K562 (cell line): Measurements from ENCODE around the gene UCHL5. TPM values are rescaled to one million over a fixed set of nuclear protein-coding genes. Genes with fewer than 3 reads are reported as not detected.

Experiments
- CBX3 ChIP-seq, 2 experiments: IDR thresholded peaks; 1 replicate in 1 of 2; 2 replicates in 1 of 2; pipeline ENCODE4 v1.6.1; 2012; ENCODE audit warnings: inconsistent platforms in 2 of 2, low read length in 2 of 2, borderline replicate concordance in 1 of 2, control low read depth in 1 of 2
- CCNT2 ChIP-seq: IDR thresholded peaks from 2 replicates; pipeline ENCODE4 v1.6.1; 2011; ENCODE audit warnings: borderline replicate concordance, low read depth, mild to moderate bottlenecking, moderate library complexity, mixed read lengths, low read length; ENCODE audit not compliant: insufficient read length; ENCODE audit errors: extremely low read depth
- FOXO4 ChIP-seq: fragments of 450-650 bp; formaldehyde crosslinking; IDR thresholded peaks from 2 replicates; pipeline ENCODE4 v1.4.0; 2020; ENCODE audit warnings: mild to moderate bottlenecking, moderate library complexity
- FUS ChIP-seq: fragments of 200-400 bp; formaldehyde crosslinking; optimal IDR thresholded peaks from 2 replicates; pipeline ENCODE3; 2017; ENCODE audit warnings: low read depth, low read length
- NFE2L1 ChIP-seq: fragments of 450-650 bp; IDR thresholded peaks from 2 replicates; pipeline ENCODE4 v1.6.1; 2016; ENCODE audit warnings: missing genetic modification characterization, low read depth, mild to moderate bottlenecking, missing compliant biosample characterization, moderate library complexity, borderline replicate concordance
- NFXL1 ChIP-seq: fragments of 450-650 bp; formaldehyde crosslinking; IDR thresholded peaks from 2 replicates; pipeline ENCODE4 v1.4.0; 2021; ENCODE audit warnings: mild to moderate bottlenecking
- NR2C2 ChIP-seq, 2 experiments: fragments of 200-800 bp in 1 of 2; sonication (Bioruptor generic) in 1 of 2; sonication (generic) in 1 of 2; formaldehyde crosslinking in 1 of 2; IDR thresholded peaks; 2 replicates each; pipeline versions ENCODE4 v1.6.1 to v1.8.0; 2016 to 2022; ENCODE audit warnings: mild to moderate bottlenecking in 1 of 2, missing compliant biosample characterization in 1 of 2, missing genetic modification characterization in 1 of 2, missing genetic modification reagents in 1 of 2
- PHB2 ChIP-seq: fragments of 450-650 bp; IDR thresholded peaks from 2 replicates; pipeline ENCODE4 v1.6.1; 2017; ENCODE audit warnings: low read depth
- PTRF ChIP-seq: fragments of 450-650 bp; IDR thresholded peaks from 2 replicates; pipeline ENCODE4 v1.6.1; 2016; ENCODE audit warnings: mild to moderate bottlenecking, missing genetic modification characterization, missing compliant biosample characterization
- RBBP5 ChIP-seq: fragments of 200-600 bp; sonication (generic); IDR thresholded peaks from 2 replicates; pipeline ENCODE4 v1.6.1; 2012; ENCODE audit warnings: borderline replicate concordance, mild to moderate bottlenecking, low read length, control low read depth, inconsistent platforms; ENCODE audit not compliant: insufficient read depth, poor library complexity, severe bottlenecking
- SAFB ChIP-seq: fragments of 200-400 bp; formaldehyde crosslinking; IDR thresholded peaks from 2 replicates; pipeline ENCODE4 v1.6.1; 2017; ENCODE audit warnings: low read depth, low read length, borderline replicate concordance
- SAP30 ChIP-seq: fragments of 200-600 bp; sonication (generic); IDR thresholded peaks from 2 replicates; pipeline ENCODE4 v1.6.1; 2012; ENCODE audit warnings: borderline replicate concordance, low read depth, mild to moderate bottlenecking, moderate library complexity, low read length, control low read depth, inconsistent platforms; ENCODE audit not compliant: insufficient read depth, poor library complexity, severe bottlenecking
- SIN3A ChIP-seq, 2 experiments: fragments of 150-350 bp in 1 of 2; IDR thresholded peaks; 2 replicates each; pipeline ENCODE4 v1.6.1; 2011 to 2016; ENCODE audit warnings: borderline replicate concordance in 2 of 2, low read depth in 2 of 2, low read length in 2 of 2, mild to moderate bottlenecking in 2 of 2, moderate library complexity in 2 of 2; ENCODE audit not compliant: control insufficient read depth in 1 of 2
- SMARCA4 ChIP-seq: fragments of 450-650 bp; IDR thresholded peaks from 2 replicates; pipeline ENCODE4 v1.6.1; 2016
- SP2 ChIP-seq: IDR thresholded peaks from 2 replicates; pipeline ENCODE4 v1.6.1; 2011; ENCODE audit warnings: mild to moderate bottlenecking, low read depth, low read length, moderate library complexity; ENCODE audit not compliant: poor library complexity, severe bottlenecking; ENCODE audit errors: extremely low read depth
- XRCC4 ChIP-seq: IDR thresholded peaks from one replicate; pipeline ENCODE4 v1.6.1; 2011; ENCODE audit not compliant: insufficient read depth, insufficient read length; ENCODE audit errors: extremely low read depth
- ZBTB2 ChIP-seq: fragments of 450-650 bp; IDR thresholded peaks from 2 replicates; pipeline ENCODE4 v1.6.1; 2016; ENCODE audit warnings: antibody characterized with exemption
- ZBTB5 ChIP-seq: fragments of 450-650 bp; IDR thresholded peaks from 2 replicates; pipeline ENCODE4 v1.6.1; 2017; ENCODE audit warnings: antibody characterized with exemption
- ZNF133 ChIP-seq: fragments of 250-450 bp; sonication (Bioruptor Pico); IDR thresholded peaks from 2 replicates; pipeline ENCODE4 v1.4.0; 2020; ENCODE audit warnings: mild to moderate bottlenecking
- ZNF174 ChIP-seq: fragments of 250-450 bp; sonication (Bioruptor Pico); IDR thresholded peaks from 2 replicates; pipeline ENCODE4 v1.4.0; 2020; ENCODE audit warnings: mild to moderate bottlenecking
- ZNF175 ChIP-seq: fragments of 200-800 bp; sonication (Bioruptor generic); IDR thresholded peaks from 2 replicates; pipeline ENCODE4 v1.6.1; 2016; ENCODE audit warnings: low read depth, mild to moderate bottlenecking, missing genetic modification characterization, missing compliant biosample characterization
- ZNF24 ChIP-seq: fragments of 450-650 bp; IDR thresholded peaks from 2 replicates; pipeline ENCODE4 v1.6.1; 2016
- ZNF354B ChIP-seq: fragments of 250-450 bp; sonication (Bioruptor Pico); IDR thresholded peaks from 2 replicates; pipeline ENCODE4 v1.4.0; 2020
- ZNF384 ChIP-seq: IDR thresholded peaks from 2 replicates; pipeline ENCODE4 v1.6.1; 2012; ENCODE audit warnings: low read depth, low read length, improper control_type of control experiment
- ZZZ3 ChIP-seq: fragments of 450-650 bp; IDR thresholded peaks from 2 replicates; pipeline ENCODE4 v1.6.1; 2016; ENCODE audit warnings: antibody characterized with exemption, mild to moderate bottlenecking, moderate library complexity
- polyA plus RNA-seq, 8 experiments: library from polyadenylated mRNA; depleted of rRNA in 4 of 8; stranded (reverse) in 5 of 8; unstranded in 3 of 8; fragments of >200 nt; fragmentation: Nextera tagmentation in 2 of 8; fragmentation: Illumina TruSeq in 1 of 8; extraction: Ambion mirVana in 2 of 8; extraction: Trizol in 1 of 8; gene quantifications; 2 replicates each; pipeline versions ENCODE4 v1.2.1 to v1.2.3, GENCODE V29; 2011 to 2014; ENCODE audit warnings: inconsistent platforms in 1 of 8, missing spikeins in 1 of 8
- total RNA-seq, 7 experiments: library from RNA; depleted of rRNA in 6 of 7; stranded (reverse); fragments of >200 nt in 6 of 7; fragmentation: Illumina TruSeq in 2 of 7; extraction: Trizol in 2 of 7; gene quantifications; 2 replicates each; pipeline versions ENCODE4 v1.2.1 to v1.2.3, GENCODE V29; 2011 to 2021; ENCODE audit warnings: low replicate concordance in 1 of 7

UCHL5 gene
- total and polyA plus RNA-seq, 9 of the 15 experiments (the other 6 are each of a cell fraction or from before 2014, with no cell fraction given), result 61.0 to 206 (median 122) TPM

- TF ChIP-seq ZNF175 (CRISPR knock-in tag), result 0 out of 2 replicates have a peak, but pooled peaks have one; percentile 34
- TF ChIP-seq NFE2L1 (tag), result no peak
- TF ChIP-seq PTRF (tag), result no peak
- TF ChIP-seq ZBTB2, result peak; percentile 19; the same call in 1 of the 2 replicates
- TF ChIP-seq RBBP5, result no peak
- TF ChIP-seq FUS, result no peak
- no peak for TF ChIP-seq SAFB
- no peak for TF ChIP-seq SP2
- no peak for TF ChIP-seq NFXL1 (CRISPR knock-in tag)
- TF ChIP-seq ZNF354B, result no peak
- no peak for TF ChIP-seq ZBTB5
- TF ChIP-seq ZNF384, result no peak
- no peak for TF ChIP-seq ZZZ3
- no peak for TF ChIP-seq SIN3A (IDR thresholded peaks at IDR 0.05; ENCODE audit: borderline replicate concordance in 2 of 2, control insufficient read depth in 1 of 2, low read depth in 2 of 2, low read length in 2 of 2)
- no peak for TF ChIP-seq SAP30
- no peak for TF ChIP-seq CCNT2
- TF ChIP-seq ZNF174 (CRISPR knock-in tag), result no peak
- TF ChIP-seq XRCC4, result no peak
- no peak for TF ChIP-seq CBX3 (IDR thresholded peaks at IDR 0.05; ENCODE audit: borderline replicate concordance in 1 of 2, low read length in 2 of 2)
- no peak for TF ChIP-seq ZNF133
- TF ChIP-seq ZNF24, result no peak
- TF ChIP-seq PHB2, result no peak
- TF ChIP-seq FOXO4 (CRISPR knock-in tag), result no peak
- TF ChIP-seq NR2C2 (CRISPR knock-in tag; IDR thresholded peaks at IDR 0.05), result no peak
- TF ChIP-seq NR2C2 (tag; IDR thresholded peaks at IDR 0.05), result no peak
- peak; percentile 69; the same call in 1 of the 2 replicates for TF ChIP-seq SMARCA4
Measured at GRCh38 chr1:193068013-193068412, 8.9 kb upstream of the UCHL5 start (continued).
